NT2/D1 (cell line): ENCODE measurements around the gene LILRB5.
"Not testable (repeated sequence)": the region's sequence is repeated elsewhere in the genome, so short reads cannot be mapped to it uniquely, and the experiment has no call there.

Experiments
- DNase-seq: peaks from one replicate; pipeline ENCODE4 v3.0.0-alpha.2; 2011; ENCODE audit warnings: low read depth, low spot score
- H3K27me3 ChIP-seq: 2 replicates; pipeline ENCODE4 v1.6.0; 2011; ENCODE audit warnings: mild to moderate bottlenecking; ENCODE audit not compliant: insufficient read length, insufficient read depth
- H3K36me3 ChIP-seq: 2 replicates; pipeline ENCODE4 v1.6.1; 2011; ENCODE audit warnings: mild to moderate bottlenecking, low read length, mixed read lengths; ENCODE audit not compliant: insufficient read depth, insufficient read length
- H3K4me1 ChIP-seq: 2 replicates; pipeline ENCODE4 v1.5.1; 2011; ENCODE audit not compliant: insufficient read depth, insufficient read length
- H3K4me3 ChIP-seq: 2 replicates; pipeline ENCODE4 v1.5.1; 2011; ENCODE audit warnings: low read depth; ENCODE audit not compliant: insufficient read length
- H3K9ac ChIP-seq: 2 replicates; pipeline ENCODE4 v1.6.0; 2011; ENCODE audit warnings: low read depth; ENCODE audit not compliant: insufficient read length
- H3K9me3 ChIP-seq: 2 replicates; pipeline ENCODE4 v1.5.1; 2011; ENCODE audit warnings: mild to moderate bottlenecking, low read length; ENCODE audit not compliant: insufficient read depth
- SUZ12 ChIP-seq: IDR thresholded peaks from 2 replicates; pipeline ENCODE4 v1.6.1; 2011; ENCODE audit not compliant: insufficient read length, insufficient read depth; ENCODE audit errors: extremely low read depth
- YY1 ChIP-seq: IDR thresholded peaks from 2 replicates; pipeline ENCODE4 v1.6.1; 2011; ENCODE audit not compliant: insufficient read length, insufficient read depth
- ZNF274 ChIP-seq: IDR thresholded peaks from 2 replicates; pipeline ENCODE4 v1.6.1; 2011; ENCODE audit warnings: mild to moderate bottlenecking, low read depth, low read length

The LILRB5 gene

DNA sequence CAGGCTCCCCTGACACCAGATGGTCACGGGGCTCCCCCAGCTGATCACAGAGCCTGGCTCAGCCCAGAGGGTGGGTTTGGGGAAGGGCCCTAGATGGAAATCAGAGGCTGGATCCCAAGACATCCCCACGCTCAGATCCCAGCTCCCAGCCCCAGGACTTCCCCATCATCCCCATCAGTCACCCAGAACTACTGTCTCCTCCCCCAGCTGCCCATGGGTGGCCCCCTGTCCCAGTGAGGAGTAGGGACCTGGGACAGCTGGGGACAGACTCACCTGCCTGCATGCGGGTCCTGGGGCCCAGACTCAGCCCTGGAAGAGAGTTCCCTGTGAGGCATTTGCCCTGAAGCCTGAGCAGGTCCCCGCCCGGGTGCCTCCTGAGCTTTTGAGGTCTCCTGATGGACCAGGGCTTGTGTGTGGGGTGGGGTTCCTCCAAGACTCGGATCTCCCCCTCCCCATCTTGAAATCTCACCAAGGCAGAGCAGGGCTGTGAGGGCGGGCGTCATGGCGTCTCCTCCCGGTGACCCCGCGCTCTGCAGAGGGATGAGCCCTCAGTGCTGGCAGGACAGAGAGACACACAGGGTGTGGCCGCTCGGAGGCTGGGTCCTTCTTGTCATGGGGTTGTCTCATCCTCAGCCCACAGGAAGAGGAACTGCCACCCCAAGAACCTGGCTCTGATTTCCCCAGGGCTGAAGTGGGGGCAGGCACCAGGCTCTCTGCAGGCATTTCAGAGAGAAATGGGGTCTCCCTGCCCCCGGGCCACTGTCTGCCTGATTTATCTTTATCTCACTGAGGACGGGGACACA lies 34.4 kb downstream of the LILRB5 start, which contains the start of gene LILRB3:
Gene LILRB3 (minus strand): TSS at position 534 of the 803 bp plus-strand sequence. CDS start 31 bp downstream, at position 503.
- not testable (repeated sequence) for H3K27me3 ChIP-seq, H3K9ac ChIP-seq, DNase-seq, H3K4me3 ChIP-seq, H3K4me1 ChIP-seq, H3K9me3 ChIP-seq
- peaks cover 12% of the 10 kb centered on the region for H3K36me3 ChIP-seq

DNA sequence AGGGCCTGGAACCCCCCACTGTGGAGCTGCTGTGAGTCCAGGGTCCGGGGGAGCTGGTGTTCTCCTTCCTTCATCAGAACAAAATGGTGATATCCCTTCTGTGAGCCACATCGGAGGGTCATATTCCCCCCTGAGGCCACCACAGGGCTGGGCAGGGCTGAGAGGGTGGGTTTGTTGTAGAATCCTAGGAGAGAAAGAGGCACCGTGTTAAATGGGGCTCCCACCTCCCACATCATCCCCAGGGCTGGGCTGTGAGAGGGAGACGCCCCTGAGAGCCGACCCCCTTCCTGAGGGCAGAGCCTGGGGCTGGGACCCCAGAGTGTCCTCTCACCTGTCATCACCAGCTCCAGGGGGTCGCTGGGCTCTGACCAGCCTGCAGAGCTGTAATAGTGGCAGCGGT lies 35.1 kb downstream of the LILRB5 start:
- not testable (repeated sequence) for DNase-seq, H3K4me1 ChIP-seq, H3K9me3 ChIP-seq, H3K4me3 ChIP-seq, H3K27me3 ChIP-seq, H3K9ac ChIP-seq
- peaks cover 12% of the 10 kb centered on the region for H3K36me3 ChIP-seq

DNA sequence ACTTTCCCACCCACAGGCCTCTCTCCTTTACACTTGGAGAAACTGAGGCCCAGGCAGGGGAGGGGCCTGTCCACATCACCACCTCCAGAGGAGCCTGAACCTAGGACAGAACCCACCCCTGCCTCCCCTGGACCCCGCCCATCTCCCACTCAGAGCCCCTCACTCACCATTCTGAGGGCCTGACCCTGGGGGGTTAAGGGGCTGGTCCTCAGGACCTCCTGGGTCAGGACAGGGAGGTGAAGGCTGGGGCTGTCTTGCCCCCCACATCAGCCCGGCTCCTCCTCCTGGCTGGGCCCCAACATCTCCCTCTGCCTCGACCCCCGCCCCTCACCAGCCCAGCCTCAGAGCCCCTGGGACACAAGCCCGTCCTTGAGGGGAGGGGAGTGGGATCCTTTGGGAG lies 37.4 kb downstream of the LILRB5 start:
- not testable (repeated sequence) for H3K27me3 ChIP-seq, DNase-seq, H3K9me3 ChIP-seq, H3K4me1 ChIP-seq, H3K4me3 ChIP-seq, H3K9ac ChIP-seq
- peaks cover 12% of the 10 kb centered on the region for H3K36me3 ChIP-seq

DNA sequence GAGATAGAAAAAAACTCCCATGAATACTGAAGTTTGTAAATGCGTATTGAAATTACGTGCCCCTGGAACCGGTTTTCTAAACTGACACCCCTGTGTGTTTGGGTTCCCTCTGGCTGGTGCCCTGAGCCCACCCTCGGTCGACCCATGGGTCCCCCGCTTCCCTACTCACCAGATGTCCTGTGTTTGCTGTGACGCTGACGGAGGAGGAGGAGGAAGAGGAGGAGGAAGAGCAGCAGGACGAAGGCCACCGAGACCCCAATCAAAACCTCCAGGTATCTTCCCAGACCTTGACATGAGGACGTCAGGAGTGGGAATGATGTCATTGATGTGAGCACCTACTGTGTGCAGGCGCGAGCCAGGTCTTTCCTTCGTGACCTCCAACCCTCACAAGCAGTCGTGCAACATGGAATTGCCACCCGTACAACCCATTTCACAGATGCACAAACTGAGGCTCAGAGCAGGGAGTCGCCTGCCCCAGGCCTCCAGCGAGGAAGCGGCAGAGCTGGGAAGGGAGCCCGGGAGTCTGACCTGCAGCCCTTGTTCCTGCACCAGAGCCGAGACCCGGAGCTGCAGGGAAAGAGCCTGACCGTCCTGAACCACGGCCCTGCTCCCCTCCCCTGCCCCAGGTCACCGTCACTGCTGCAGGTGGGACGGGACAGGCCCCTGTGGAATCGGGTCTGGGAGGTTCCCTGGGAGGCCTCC lies 38.0 kb downstream of the LILRB5 start:
- DNase-seq: no peak
- Histone ChIP-seq H3K4me1 (peaks cover 8% of the 10 kb centered on the region), H3K9ac (no peak overlapping the region), H3K4me3 (no peak overlapping the region), H3K9me3 (no peaks in the 10 kb centered on the region; the same call in 1 of the 2 replicates), H3K36me3 (peaks cover 12% of the 10 kb centered on the region), H3K27me3 (no peaks in the 10 kb centered on the region)
- TF ChIP-seq ZNF274 (no peak), YY1 (no peak), SUZ12 (no peak)

DNA sequence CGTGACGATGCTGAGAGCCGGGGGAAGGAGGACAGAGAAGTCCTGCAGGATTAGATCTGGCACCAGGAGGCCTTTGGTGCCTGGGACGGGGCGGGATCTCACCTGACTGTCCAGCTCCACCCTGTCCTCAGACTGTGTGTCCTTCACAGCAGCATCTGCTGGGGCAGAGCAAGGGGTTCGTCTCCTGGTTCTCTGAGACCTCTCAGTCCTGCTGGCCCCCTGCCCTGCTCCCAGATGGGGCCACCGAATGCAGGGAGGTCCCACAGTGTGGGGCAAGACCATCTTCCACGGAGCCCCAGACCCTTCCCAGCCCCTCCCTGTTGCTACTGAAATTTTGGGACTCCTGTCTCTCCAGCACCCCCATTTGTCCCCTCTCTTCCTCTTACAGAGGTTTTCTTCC lies 38.8 kb downstream of the LILRB5 start:
- H3K4me1 ChIP-seq: peaks cover 8% of the 10 kb centered on the region
- H3K36me3 ChIP-seq: peaks cover 12% of the 10 kb centered on the region
- no peak overlapping the region for H3K4me3 ChIP-seq
- TF ChIP-seq YY1: no peak
- no peak for TF ChIP-seq ZNF274
- no peak for TF ChIP-seq SUZ12
- H3K27me3 ChIP-seq: no peaks in the 10 kb centered on the region
- no peak overlapping the region for H3K9ac ChIP-seq
- no peak for DNase-seq
- no peaks in the 10 kb centered on the region; the same call in 1 of the 2 replicates for H3K9me3 ChIP-seq

DNA sequence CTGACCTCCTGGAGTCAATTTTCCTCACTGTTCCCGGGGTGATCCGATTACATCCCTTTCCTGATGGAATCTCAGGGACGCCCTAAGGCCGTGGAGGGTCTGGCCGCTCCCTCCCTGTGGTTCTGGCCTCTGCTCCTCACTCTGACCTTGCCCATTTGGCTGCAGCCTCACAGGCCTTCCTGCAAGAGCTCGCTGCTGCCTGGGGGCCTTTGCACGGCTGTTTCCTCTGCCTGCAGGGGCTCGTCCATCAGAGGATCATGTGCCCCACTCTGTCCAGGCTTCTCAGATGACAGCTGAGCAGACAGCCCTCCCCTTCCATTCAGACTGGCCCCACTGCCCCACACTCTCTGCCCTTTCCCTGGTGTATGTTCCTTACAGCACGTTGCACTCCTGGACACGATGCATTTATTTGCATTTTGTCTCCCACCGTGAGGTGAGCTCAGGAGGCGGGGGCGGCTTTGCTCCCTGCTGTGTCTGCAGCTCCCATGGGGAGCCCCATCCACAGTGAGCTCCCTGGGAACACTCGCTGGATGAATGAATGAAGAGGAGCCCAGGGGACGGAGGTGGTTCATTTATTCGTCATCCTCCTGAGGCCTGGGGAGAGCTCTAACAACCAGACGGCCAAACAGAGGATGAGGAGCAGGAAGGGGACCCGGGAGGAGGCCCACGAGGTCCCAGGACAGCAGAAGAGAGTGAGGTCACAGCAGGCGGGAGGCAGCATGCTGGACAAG lies 39.4 kb downstream of the LILRB5 start:
- H3K9ac ChIP-seq, DNase-seq, H3K4me3 ChIP-seq, H3K4me1 ChIP-seq, H3K9me3 ChIP-seq, H3K27me3 ChIP-seq: not testable (repeated sequence)
- H3K36me3 ChIP-seq: peaks cover 12% of the 10 kb centered on the region

DNA sequence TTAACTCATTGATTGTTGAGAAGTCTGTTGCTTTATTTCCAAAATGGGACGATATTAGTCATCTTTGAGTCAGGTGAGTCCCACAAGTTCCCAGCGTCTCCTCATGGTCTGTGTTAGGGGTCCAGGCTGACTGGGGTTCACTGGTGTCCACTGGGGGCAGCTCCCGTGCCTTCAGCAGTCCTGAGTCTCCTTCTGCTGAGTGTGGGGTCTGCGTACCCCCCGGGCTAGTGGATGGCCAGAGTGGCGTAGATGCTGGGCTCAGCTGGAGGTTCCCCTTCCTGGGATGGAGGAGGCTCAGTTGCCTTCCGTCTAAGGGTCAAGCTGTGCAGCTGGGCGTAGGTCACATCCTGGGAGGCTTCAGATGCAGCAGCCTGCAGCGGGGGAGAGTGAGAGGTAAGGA lies 40.2 kb downstream of the LILRB5 start:
- no peaks in the 10 kb centered on the region; the same call in 1 of the 2 replicates for H3K9me3 ChIP-seq
- no peak for DNase-seq
- TF ChIP-seq ZNF274 (no peak), SUZ12 (no peak), YY1 (no peak)
- H3K9ac ChIP-seq: no peak overlapping the region
- no peak overlapping the region for H3K4me3 ChIP-seq
- peaks cover 5% of the 10 kb centered on the region for H3K4me1 ChIP-seq
- H3K27me3 ChIP-seq: no peaks in the 10 kb centered on the region
- H3K36me3 ChIP-seq: peaks cover 12% of the 10 kb centered on the region

DNA sequence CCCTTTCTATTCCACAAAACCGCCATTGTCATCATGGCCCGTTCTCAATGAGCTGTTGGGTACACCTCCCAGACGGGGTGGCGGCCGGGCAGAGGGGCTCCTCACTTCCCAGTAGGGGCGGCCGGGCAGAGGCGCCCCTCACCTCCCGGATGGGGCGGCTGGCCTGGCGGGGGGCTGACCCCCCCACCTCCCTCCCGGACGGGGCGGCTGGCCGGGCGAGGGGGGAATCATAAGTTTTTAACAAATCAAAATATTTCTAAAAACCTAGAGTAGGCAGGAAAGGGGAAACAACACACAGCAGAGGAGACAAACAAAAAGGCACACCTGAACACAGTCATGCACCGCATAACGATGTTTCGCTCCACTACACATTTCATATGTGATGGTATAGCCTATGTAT lies 42.3 kb downstream of the LILRB5 start:
- H3K9me3 ChIP-seq, H3K9ac ChIP-seq, H3K4me1 ChIP-seq, DNase-seq, H3K4me3 ChIP-seq, H3K27me3 ChIP-seq: not testable (repeated sequence)
- H3K36me3 ChIP-seq: peaks cover 20% of the 10 kb centered on the region

DNA sequence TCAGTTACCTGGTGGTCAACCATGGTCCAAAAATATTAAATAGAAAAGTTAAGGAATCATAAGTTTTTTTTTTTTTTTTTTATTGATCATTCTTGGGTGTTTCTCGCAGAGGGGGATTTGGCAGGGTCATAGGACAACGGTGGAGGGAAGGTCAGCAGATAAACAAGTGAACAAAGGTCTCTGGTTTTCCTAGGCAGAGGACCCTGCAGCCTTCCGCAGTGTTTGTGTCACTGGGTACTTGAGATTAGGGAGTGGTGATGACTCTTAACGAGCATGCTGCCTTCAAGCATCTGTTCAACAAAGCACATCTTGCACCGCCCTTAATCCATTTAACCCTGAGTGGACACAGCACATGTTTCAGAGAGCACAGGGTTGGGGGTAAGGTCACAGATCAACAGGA lies 42.9 kb downstream of the LILRB5 start:
- not testable (repeated sequence) for H3K9ac ChIP-seq, H3K27me3 ChIP-seq, H3K4me1 ChIP-seq, DNase-seq, H3K9me3 ChIP-seq, H3K4me3 ChIP-seq
- H3K36me3 ChIP-seq: peaks cover 23% of the 10 kb centered on the region
